Lung (tissue), 12 donors: ENCODE data around the gene KIF25. TPM values are rescaled to one million over a fixed set of nuclear protein-coding genes. Genes with fewer than 3 reads are reported as not detected.
A peak's percentile ranks its signal among the peaks of the same experiment; 100 is the strongest.

Source experiments
- ATAC-seq: fragments of 200-7000 bp; cut with Tn5 transposase; one replicate; pipeline ENCODE4 v1.9.1; 2020; ENCODE audit warnings: moderate number of reproducible peaks; ENCODE audit not compliant: insufficient read depth, low FRiP score
- DNase-seq, 3 donors: peaks; one replicate each; pipeline ENCODE4 v3.0.0-alpha.2; 2013 to 2017
- H3K27ac ChIP-seq, 2 donors: one replicate each; pipeline ENCODE4 v1.5.1; 2013; ENCODE audit warnings: mild to moderate bottlenecking in 2 of 2, moderate library complexity in 2 of 2, control low read depth in 1 of 2, inconsistent platforms in 1 of 2, low read depth in 1 of 2, low read length in 1 of 2
- H3K27me3 ChIP-seq, 3 donors: one replicate each; pipeline ENCODE4 v1.5.1; 2013; ENCODE audit warnings: low read length in 2 of 3; ENCODE audit not compliant: control insufficient read depth in 3 of 3, insufficient read depth in 3 of 3
- H3K36me3 ChIP-seq, 4 donors: one replicate each; pipeline ENCODE4 v1.5.1; 2013; ENCODE audit warnings: low read length in 4 of 4, mild to moderate bottlenecking in 1 of 4, moderate library complexity in 1 of 4; ENCODE audit not compliant: control insufficient read depth in 4 of 4, insufficient read depth in 4 of 4
- H3K4me1 ChIP-seq, 5 donors: one replicate each; pipeline ENCODE4 v1.5.1; 2013; ENCODE audit warnings: low read length in 5 of 5, mild to moderate bottlenecking in 2 of 5, moderate library complexity in 1 of 5; ENCODE audit not compliant: control insufficient read depth in 5 of 5, insufficient read depth in 5 of 5
- H3K4me3 ChIP-seq: one replicate; pipeline ENCODE4 v1.5.1; 2013; ENCODE audit warnings: mild to moderate bottlenecking, control low read depth, moderate library complexity
- H3K9ac ChIP-seq, 2 donors: one replicate each; pipeline ENCODE4 v1.5.1; 2013; ENCODE audit warnings: low read length in 2 of 2, control low read depth in 1 of 2; ENCODE audit not compliant: insufficient read depth in 1 of 2
- H3K9me3 ChIP-seq, 4 donors: one replicate each; pipeline ENCODE4 v1.5.1; 2013; ENCODE audit warnings: low read length in 3 of 4, mild to moderate bottlenecking in 1 of 4, moderate library complexity in 1 of 4; ENCODE audit not compliant: control insufficient read depth in 4 of 4, insufficient read depth in 3 of 4
- CTCF ChIP-seq: IDR thresholded peaks from 2 replicates; pipeline ENCODE4 v1.5.1; 2012; ENCODE audit warnings: mild to moderate bottlenecking; ENCODE audit errors: control extremely low read depth, extremely low read depth
- WGBS, 2 donors: extraction: QIAGEN DNeasy Blood & Tissue Kit; methylation state at CpG; one replicate each; pipeline ENCODE4 v1.1.7; 2013; 5-methylcytosine and 5-hydroxymethylcytosine counted together
- polyA plus RNA-seq, 2 donors: library from polyadenylated mRNA; stranded (reverse); fragments of 200-250 nt; gene quantifications; one replicate each; pipeline ENCODE4 v1.2.1, GENCODE V29; 2013
- total RNA-seq, 2 donors: library from RNA; depleted of rRNA in 1 of 2; stranded (reverse); fragments of >200 nt in 1 of 2; gene quantifications; one replicate each; pipeline ENCODE4 v1.2.1, GENCODE V29; 2014 to 2021
- donor health status: control.
- donor health status: control.
- donor health status: Bipolar disorder and iron deficiency.
- donor health status: healthy.
- donor health status: DM: yes; HTN: yes; CAD: no.

KIF25 gene
- total and polyA plus RNA-seq, 4 donors, result 0.24 to 5.3 (median 0.53) TPM

- peaks cover 0 to 52% (median 18%) of the 10 kb centered on the region in 5 donors for H3K4me1 ChIP-seq
- H3K4me3 ChIP-seq, result no peak overlapping the region
- ATAC-seq (no peak), DNase-seq (no peak)
- no peaks in the 10 kb centered on the region for H3K9me3 ChIP-seq
- no peak overlapping the region for H3K27ac ChIP-seq
- H3K9ac ChIP-seq, result no peak overlapping the region
- no peaks in the 10 kb centered on the region for H3K27me3 ChIP-seq
- no peaks in the 10 kb centered on the region for H3K36me3 ChIP-seq
- TF ChIP-seq CTCF, result no peak
- WGBS, 2 donors, result 92 to 97% methylated on average over 10 of the region's 10 CpGs
Measured at GRCh38 chr6:168048724-168049025, 51.2 kb downstream of the KIF25 start.

- 90 to 92% methylated on average over 20 of the region's 20 CpGs for WGBS, 2 donors
- Histone ChIP-seq H3K9me3 (no peaks in the 10 kb centered on the region), H3K27ac (no peak overlapping the region), H3K4me3 (no peak overlapping the region), H3K36me3 (no peaks in the 10 kb centered on the region), H3K27me3 (no peaks in the 10 kb centered on the region), H3K4me1 (peaks cover 1 to 52% (median 18%) of the 10 kb centered on the region in 5 donors), H3K9ac (no peak overlapping the region)
- ATAC-seq (no peak), DNase-seq (peak in 1 of 3 donors; percentile 24)
- no peak for TF ChIP-seq CTCF
Measured at GRCh38 chr6:168049277-168049676, 51.8 kb downstream of the KIF25 start.

- Histone ChIP-seq H3K9me3 (no peaks in the 10 kb centered on the region), H3K27ac (no peak overlapping the region), H3K4me3 (no peak overlapping the region), H3K27me3 (no peaks in the 10 kb centered on the region), H3K36me3 (no peaks in the 10 kb centered on the region), H3K4me1 (peaks cover 6 to 55% (median 22%) of the 10 kb centered on the region in 5 donors), H3K9ac (no peak overlapping the region)
- ATAC-seq (no peak), DNase-seq (peak in 1 of 3 donors; percentile 51)
- no peak for TF ChIP-seq CTCF
- WGBS, 2 donors, result 85% methylated on average over 20 to 21 of the region's 21 CpGs
Measured at GRCh38 chr6:168049706-168050224, 52.3 kb downstream of the KIF25 start.
